IPS-18c (cell line): Measurements from ENCODE around the gene GRM4.
"Not testable (repeated sequence)": the region's sequence is repeated elsewhere in the genome, so short reads cannot be mapped to it uniquely, and the experiment has no call there.

Source experiments
- H3K4me3 ChIP-seq: 2 replicates; pipeline ENCODE4 v1.7.0; 2013; ENCODE audit warnings: low read depth, mild to moderate bottlenecking, low read length, moderate library complexity; ENCODE audit not compliant: insufficient read depth
- H3K9me3 ChIP-seq: one replicate; pipeline ENCODE4 v1.6.1; 2013; ENCODE audit warnings: mild to moderate bottlenecking, low read length, moderate library complexity; ENCODE audit not compliant: control insufficient read depth, insufficient read depth

GRM4 gene

GRCh38 chr6:34146021-34146782, at the start of gene GRM4:
Gene GRM4, minus strand, starts transcription at chr6:34146087. Its CDS starts 12,591 bp downstream, at chr6:34133496.
- Histone ChIP-seq H3K4me3 (peak within 1 kb of the TSS; percentile 76), H3K9me3 (no peaks in the 10 kb centered on the region)

GRCh38 chr6:34194772-34195171, 48.9 kb upstream of the GRM4 start:
- Histone ChIP-seq H3K4me3 (no peak overlapping the region), H3K9me3 (no peaks in the 10 kb centered on the region)

GRCh38 chr6:34190504-34191122, 44.7 kb upstream of the GRM4 start:
- H3K9me3 ChIP-seq, result no peaks in the 10 kb centered on the region
- no peak overlapping the region for H3K4me3 ChIP-seq

- no peaks in the 10 kb centered on the region for H3K9me3 ChIP-seq
- no peak overlapping the region for H3K4me3 ChIP-seq
Measured at GRCh38 chr6:34189806-34190503, 44.1 kb upstream of the GRM4 start.

GRCh38 chr6:34184726-34185125, 38.8 kb upstream of the GRM4 start:
- not testable (repeated sequence) for H3K9me3 ChIP-seq, H3K4me3 ChIP-seq

GRCh38 chr6:34182751-34183531, 37.1 kb upstream of the GRM4 start:
- Histone ChIP-seq H3K4me3 (no peak overlapping the region), H3K9me3 (peaks cover 4% of the 10 kb centered on the region)

GRCh38 chr6:34181908-34182307, 36.0 kb upstream of the GRM4 start:
- no peak overlapping the region for H3K4me3 ChIP-seq
- peaks cover 4% of the 10 kb centered on the region for H3K9me3 ChIP-seq

- peaks cover 4% of the 10 kb centered on the region for H3K9me3 ChIP-seq
- H3K4me3 ChIP-seq, result no peak overlapping the region
Measured at GRCh38 chr6:34179106-34179720, 33.3 kb upstream of the GRM4 start.

- peaks cover 4% of the 10 kb centered on the region for H3K9me3 ChIP-seq
- no peak overlapping the region for H3K4me3 ChIP-seq
Measured at GRCh38 chr6:34178357-34179105, 32.6 kb upstream of the GRM4 start.

- H3K9me3 ChIP-seq, result peaks cover 4% of the 10 kb centered on the region
- H3K4me3 ChIP-seq, result no peak overlapping the region
Measured at GRCh38 chr6:34177181-34177591, 31.3 kb upstream of the GRM4 start.

- Histone ChIP-seq H3K4me3 (no peak overlapping the region), H3K9me3 (peaks cover 4% of the 10 kb centered on the region)
Measured at GRCh38 chr6:34176261-34177031, 30.6 kb upstream of the GRM4 start.

- H3K9me3 ChIP-seq, result peaks cover 4% of the 10 kb centered on the region
- no peak overlapping the region for H3K4me3 ChIP-seq
Measured at GRCh38 chr6:34174846-34175399, 29.0 kb upstream of the GRM4 start.

GRCh38 chr6:34172961-34173775, 27.3 kb upstream of the GRM4 start:
- H3K9me3 ChIP-seq, result no peaks in the 10 kb centered on the region
- no peak overlapping the region for H3K4me3 ChIP-seq

GRCh38 chr6:34170346-34170745, 24.5 kb upstream of the GRM4 start:
- no peaks in the 10 kb centered on the region for H3K9me3 ChIP-seq
- H3K4me3 ChIP-seq, result no peak overlapping the region

- Histone ChIP-seq H3K9me3 (no peaks in the 10 kb centered on the region), H3K4me3 (no peak overlapping the region)
Measured at GRCh38 chr6:34169897-34170296, 24.0 kb upstream of the GRM4 start.
